ENCODE data around the gene LONRF2.
"Not testable (repeated sequence)": the region's sequence is repeated elsewhere in the genome, so short reads cannot be mapped to it uniquely, and the experiment has no call there.

LONRF2 gene

DNA sequence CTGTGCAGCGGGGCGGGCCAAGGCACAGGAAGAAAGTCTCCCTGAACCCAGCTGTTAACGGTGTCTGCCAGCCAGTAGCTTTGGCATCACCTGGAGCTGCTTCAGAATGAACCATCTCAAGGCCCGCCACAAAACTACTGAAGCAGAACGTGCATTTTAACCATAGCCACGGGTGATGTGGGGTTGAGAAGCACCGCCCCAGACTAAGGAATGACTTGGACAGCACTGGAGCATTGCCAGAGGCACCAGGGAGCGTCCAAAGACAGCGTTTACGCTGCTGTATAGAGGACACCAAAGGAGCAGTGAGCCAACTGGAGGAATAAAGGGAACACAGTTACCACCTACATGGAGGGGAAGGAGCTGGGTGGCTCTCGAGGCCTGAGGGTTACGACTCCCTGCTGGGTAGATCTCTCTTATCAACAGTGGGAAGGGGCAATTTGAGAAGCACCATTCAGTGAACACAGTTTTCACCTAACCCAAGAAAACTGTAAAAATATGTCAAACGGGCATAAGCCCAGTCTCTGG, 28.4 kb upstream of the LONRF2 start:
- no peak for DNase-seq (ENCODE audit: insufficient read length, low spot score)
- FAIRE-seq: no peak
- TF ChIP-seq, protein P1, sequence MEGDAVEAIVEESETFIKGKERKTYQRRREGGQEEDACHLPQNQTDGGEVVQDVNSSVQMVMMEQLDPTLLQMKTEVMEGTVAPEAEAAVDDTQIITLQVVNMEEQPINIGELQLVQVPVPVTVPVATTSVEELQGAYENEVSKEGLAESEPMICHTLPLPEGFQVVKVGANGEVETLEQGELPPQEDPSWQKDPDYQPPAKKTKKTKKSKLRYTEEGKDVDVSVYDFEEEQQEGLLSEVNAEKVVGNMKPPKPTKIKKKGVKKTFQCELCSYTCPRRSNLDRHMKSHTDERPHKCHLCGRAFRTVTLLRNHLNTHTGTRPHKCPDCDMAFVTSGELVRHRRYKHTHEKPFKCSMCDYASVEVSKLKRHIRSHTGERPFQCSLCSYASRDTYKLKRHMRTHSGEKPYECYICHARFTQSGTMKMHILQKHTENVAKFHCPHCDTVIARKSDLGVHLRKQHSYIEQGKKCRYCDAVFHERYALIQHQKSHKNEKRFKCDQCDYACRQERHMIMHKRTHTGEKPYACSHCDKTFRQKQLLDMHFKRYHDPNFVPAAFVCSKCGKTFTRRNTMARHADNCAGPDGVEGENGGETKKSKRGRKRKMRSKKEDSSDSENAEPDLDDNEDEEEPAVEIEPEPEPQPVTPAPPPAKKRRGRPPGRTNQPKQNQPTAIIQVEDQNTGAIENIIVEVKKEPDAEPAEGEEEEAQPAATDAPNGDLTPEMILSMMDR (IDR thresholded peaks at IDR 0.05; ENCODE audit: insufficient read depth, missing control alignments): no peak

DNA sequence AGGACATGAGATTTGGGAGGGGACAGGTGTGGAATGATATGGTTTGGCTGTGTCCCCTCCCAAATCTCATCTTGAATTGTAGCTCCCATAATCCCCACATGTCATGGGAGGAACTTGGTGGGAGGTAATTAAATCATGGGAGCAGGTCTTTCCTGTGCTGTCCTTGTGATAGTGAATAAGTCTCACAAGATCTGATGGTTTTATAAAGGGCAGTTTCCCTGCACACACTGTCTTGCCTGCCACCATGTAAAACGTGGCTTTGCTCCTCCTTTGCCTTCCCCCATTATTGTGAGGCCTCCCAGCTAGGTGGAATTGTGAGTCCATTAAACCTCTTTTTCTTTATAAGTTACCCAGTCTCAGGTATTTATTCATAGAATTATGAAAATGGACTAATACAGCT, 22.8 kb upstream of the LONRF2 start:
- FAIRE-seq; DNase-seq (ENCODE audit: insufficient read length, low spot score): not testable (repeated sequence)

DNA sequence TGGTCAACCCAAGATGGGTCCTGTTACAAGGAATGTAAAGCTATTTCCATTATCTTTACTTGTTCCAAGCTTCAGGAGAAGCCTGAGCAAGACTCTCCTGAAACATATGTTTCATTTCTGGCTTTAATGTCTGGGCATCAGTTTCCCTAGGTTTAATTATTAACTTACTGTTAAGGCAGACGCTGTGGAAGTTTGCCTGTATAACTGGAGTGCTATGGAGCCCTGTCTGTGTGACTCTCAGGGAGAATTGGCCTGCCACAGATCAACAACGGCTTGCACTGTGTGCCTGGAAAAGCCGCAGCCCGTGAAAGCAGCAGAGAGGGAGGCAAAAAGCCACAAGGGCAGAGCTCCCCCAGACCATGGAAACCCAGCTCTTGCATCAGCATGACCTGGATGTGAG, 22.1 kb upstream of the LONRF2 start:
- TF ChIP-seq, protein P1 (IDR thresholded peaks at IDR 0.05; ENCODE audit: insufficient read depth, missing control alignments): no peak
- FAIRE-seq: no peak
- no peak for DNase-seq (ENCODE audit: insufficient read length, low spot score)

- not testable (repeated sequence) for FAIRE-seq; DNase-seq (ENCODE audit: insufficient read length, low spot score)
Observed at GRCh38 chr2:100342466-100342865, 20.2 kb upstream of the LONRF2 start.

DNA sequence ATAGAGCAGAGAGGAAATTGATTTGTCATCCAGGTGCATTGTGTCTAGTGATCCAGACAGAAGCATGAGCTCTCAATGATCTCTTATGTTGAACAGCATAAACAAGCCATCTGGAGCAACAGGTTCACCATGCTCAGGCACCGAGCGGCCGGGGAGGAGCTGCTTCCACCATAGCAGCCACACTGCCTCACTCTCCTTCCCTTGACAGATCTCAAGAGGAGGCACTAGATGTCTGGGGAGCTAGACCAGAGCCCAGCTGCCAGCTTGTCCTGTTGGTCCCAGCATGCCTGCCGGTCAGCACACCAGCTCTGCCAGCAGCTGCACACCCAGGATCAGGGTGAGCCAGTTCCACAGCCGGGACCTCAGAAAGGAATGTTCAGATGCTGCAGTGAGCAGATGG, 17.5 kb upstream of the LONRF2 start:
- DNase-seq (ENCODE audit: insufficient read length, low spot score) (no peak), FAIRE-seq (no peak)
- TF ChIP-seq, protein P1 (IDR thresholded peaks at IDR 0.05; ENCODE audit: insufficient read depth, missing control alignments): no peak

GRCh38 chr2:100334929-100335328, 12.6 kb upstream of the LONRF2 start:
- TF ChIP-seq, protein P1 (IDR thresholded peaks at IDR 0.05; ENCODE audit: insufficient read depth, missing control alignments): no peak
- DNase-seq (ENCODE audit: insufficient read length, low spot score): no peak
- FAIRE-seq: no peak

- FAIRE-seq (no peak), DNase-seq (ENCODE audit: insufficient read length, low spot score) (no peak)
- TF ChIP-seq, protein P1 (IDR thresholded peaks at IDR 0.05; ENCODE audit: insufficient read depth, missing control alignments): no peak
Observed at GRCh38 chr2:100327742-100328141, 5.4 kb upstream of the LONRF2 start.

GRCh38 chr2:100321179-100321865, 979 bp downstream of the LONRF2 start:
- TF ChIP-seq, protein P1 (IDR thresholded peaks at IDR 0.05; ENCODE audit: insufficient read depth, missing control alignments): no peak
- FAIRE-seq (no peak), DNase-seq (ENCODE audit: insufficient read length, low spot score) (no peak)
